ENCODE measurements around the gene SMIM38.

SMIM38 gene

GRCh38 chr11:69167916-69168691 is 12.4 kb downstream of the SMIM38 start:
- Mint-ChIP-seq H3K4me3 (no peak overlapping the region), H3K4me1 (ENCODE audit: low read depth) (peaks cover 26% of the 10 kb centered on the region), H3K27me3 (peaks cover 9% of the 10 kb centered on the region), H3K36me3 (ENCODE audit: low read depth) (peaks cover 5% of the 10 kb centered on the region), H3K27ac (peak overlapping the region; percentile 29), H3K9me3 (peaks cover 5% of the 10 kb centered on the region)

DNA sequence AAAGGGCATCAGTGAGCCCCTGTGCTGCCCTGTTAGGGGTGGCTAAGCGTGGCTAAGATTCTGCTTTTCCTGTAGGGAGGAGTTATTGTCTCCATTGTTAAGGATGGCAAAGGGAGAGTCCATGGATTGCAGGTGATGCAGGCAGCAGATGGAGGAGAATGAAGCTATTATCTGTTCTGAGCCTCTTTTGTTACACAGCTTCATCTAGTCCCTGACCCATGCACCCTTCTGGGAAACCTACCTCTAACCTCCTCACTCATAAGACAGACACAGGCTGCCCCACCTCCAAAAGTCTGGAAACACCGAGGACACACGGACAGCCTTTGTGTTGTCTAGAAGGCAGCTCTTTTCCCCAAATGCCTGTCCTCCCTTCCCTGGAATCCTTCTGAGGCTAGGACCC is 13.7 kb downstream of the SMIM38 start:
- Mint-ChIP-seq H3K27ac (no peak overlapping the region), H3K27me3 (peaks cover 9% of the 10 kb centered on the region), H3K36me3 (ENCODE audit: low read depth) (no peaks in the 10 kb centered on the region), H3K9me3 (no peaks in the 10 kb centered on the region), H3K4me3 (no peak overlapping the region), H3K4me1 (ENCODE audit: low read depth) (peaks cover 26% of the 10 kb centered on the region)

DNA sequence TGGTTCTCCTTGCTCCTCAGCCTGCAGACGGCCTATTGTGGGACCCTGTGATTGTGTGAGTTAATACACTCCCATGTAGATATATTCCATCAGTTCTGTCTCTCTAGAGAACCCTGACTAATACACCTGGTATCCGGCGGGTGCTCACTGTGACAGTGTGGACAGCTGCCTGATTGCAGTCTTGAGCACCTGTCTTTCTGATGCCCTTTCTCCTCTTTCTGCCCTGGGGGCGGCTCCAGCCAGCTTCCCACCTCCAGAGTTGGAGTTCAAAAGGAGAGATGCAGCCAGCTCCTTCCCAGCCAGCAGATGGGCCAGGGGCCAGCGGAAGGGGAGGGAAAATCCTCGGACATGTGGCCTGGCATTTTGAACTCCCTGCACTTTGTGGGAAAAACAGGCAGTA is 15.0 kb downstream of the SMIM38 start:
- no peaks in the 10 kb centered on the region for H3K36me3 Mint-ChIP-seq (ENCODE audit: low read depth)
- H3K4me1 Mint-ChIP-seq (ENCODE audit: low read depth), result peaks cover 22% of the 10 kb centered on the region
- H3K27me3 Mint-ChIP-seq, result peaks cover 4% of the 10 kb centered on the region
- H3K4me3 Mint-ChIP-seq, result no peak overlapping the region
- no peaks in the 10 kb centered on the region for H3K9me3 Mint-ChIP-seq
- H3K27ac Mint-ChIP-seq, result no peak overlapping the region

DNA sequence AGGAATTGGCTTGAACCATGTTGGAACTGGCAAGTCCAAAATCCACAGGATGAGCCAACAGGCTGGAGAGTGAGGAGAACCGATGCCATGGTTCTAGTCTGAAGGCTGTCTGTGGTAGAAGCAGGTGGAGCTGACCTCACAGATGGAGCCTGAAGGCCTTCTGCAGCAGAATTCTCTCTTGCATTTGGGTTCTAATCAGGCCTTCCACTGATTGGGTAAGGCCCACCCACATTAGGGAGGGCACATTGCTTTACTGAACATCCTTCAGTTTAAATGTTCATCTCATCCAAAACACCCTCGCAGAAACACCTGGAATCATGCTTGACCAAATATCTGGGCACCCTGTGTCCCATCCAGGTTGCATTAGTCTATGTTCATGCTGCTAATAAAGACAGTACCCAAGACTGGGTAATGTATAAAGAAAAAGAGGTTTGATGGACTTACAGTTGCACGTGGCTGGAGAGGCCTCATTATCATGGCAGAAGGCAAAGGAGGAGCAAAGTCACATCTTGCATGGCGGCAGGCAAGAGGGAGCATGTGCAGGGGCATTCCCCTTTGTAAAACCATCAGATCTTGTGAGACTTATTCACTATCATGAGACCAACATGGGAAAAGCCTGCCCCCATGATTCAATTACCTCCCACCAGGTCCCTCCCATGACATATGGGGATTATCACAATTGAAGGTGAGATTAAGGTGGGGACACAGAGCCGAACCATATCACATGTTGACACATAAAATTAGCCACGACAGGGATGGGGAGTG is 15.9 kb downstream of the SMIM38 start:
- Mint-ChIP-seq H3K4me1 (ENCODE audit: low read depth) (peaks cover 13% of the 10 kb centered on the region), H3K4me3 (no peak overlapping the region), H3K9me3 (no peaks in the 10 kb centered on the region), H3K36me3 (ENCODE audit: low read depth) (no peaks in the 10 kb centered on the region), H3K27me3 (peaks cover 4% of the 10 kb centered on the region), H3K27ac (no peak overlapping the region)

DNA sequence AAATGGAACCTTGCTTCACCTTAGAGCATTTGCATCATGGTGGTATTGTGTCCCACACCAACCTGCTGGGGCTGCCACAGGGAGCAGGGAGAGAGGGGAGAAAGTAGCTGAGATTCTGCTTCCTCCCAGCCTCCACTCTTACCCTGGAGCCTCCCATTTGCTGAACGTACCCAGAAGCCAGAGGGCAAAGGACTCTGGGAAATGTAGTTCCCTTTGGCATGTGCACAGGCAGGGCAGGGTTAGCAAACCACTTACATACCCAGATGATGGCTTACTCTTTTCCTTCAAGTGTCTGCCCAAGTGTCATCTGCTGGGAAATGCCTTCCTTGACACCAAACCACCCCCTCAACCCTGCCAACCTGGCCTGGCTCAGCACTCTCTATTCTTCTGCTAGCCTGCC is 16.9 kb downstream of the SMIM38 start:
- H3K27ac Mint-ChIP-seq, result no peak overlapping the region
- no peaks in the 10 kb centered on the region for H3K9me3 Mint-ChIP-seq
- peaks cover 3% of the 10 kb centered on the region for H3K4me1 Mint-ChIP-seq (ENCODE audit: low read depth)
- H3K4me3 Mint-ChIP-seq, result no peak overlapping the region
- peaks cover 4% of the 10 kb centered on the region for H3K27me3 Mint-ChIP-seq
- no peaks in the 10 kb centered on the region for H3K36me3 Mint-ChIP-seq (ENCODE audit: low read depth)

GRCh38 chr11:69173331-69173730 is 17.6 kb downstream of the SMIM38 start:
- H3K9me3 Mint-ChIP-seq, result no peaks in the 10 kb centered on the region
- no peaks in the 10 kb centered on the region for H3K36me3 Mint-ChIP-seq (ENCODE audit: low read depth)
- peaks cover 4% of the 10 kb centered on the region for H3K27me3 Mint-ChIP-seq
- no peak overlapping the region for H3K4me3 Mint-ChIP-seq
- H3K27ac Mint-ChIP-seq, result no peak overlapping the region
- no peaks in the 10 kb centered on the region for H3K4me1 Mint-ChIP-seq (ENCODE audit: low read depth)

GRCh38 chr11:69173925-69174581 is 18.3 kb downstream of the SMIM38 start:
- no peaks in the 10 kb centered on the region for H3K36me3 Mint-ChIP-seq (ENCODE audit: low read depth)
- no peaks in the 10 kb centered on the region for H3K9me3 Mint-ChIP-seq
- H3K4me1 Mint-ChIP-seq (ENCODE audit: low read depth), result no peaks in the 10 kb centered on the region
- no peak overlapping the region for H3K27ac Mint-ChIP-seq
- H3K4me3 Mint-ChIP-seq, result no peak overlapping the region
- peaks cover 4% of the 10 kb centered on the region for H3K27me3 Mint-ChIP-seq

DNA sequence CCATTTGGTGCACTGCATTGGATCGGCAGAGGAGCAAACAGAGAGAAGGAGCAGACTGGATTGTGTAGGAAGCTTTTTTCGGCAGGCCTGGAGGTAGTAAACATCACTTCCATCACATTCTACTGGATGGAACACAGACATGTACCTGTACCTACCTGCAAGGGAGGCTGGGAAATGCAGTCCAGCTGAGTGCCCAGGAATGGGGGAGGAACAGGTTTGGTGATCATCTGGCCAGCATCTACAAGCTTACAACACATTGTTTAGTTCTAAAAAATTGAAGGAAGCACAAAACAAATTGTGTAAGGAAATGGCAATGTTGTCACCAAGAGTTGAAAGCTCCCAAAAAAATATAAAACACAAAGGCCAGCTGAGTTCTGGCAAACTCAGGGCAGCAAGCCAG is 19.1 kb downstream of the SMIM38 start:
- Mint-ChIP-seq H3K27me3 (peaks cover 4% of the 10 kb centered on the region), H3K4me3 (no peak overlapping the region), H3K9me3 (no peaks in the 10 kb centered on the region), H3K36me3 (ENCODE audit: low read depth) (no peaks in the 10 kb centered on the region), H3K4me1 (ENCODE audit: low read depth) (no peaks in the 10 kb centered on the region), H3K27ac (no peak overlapping the region)

DNA sequence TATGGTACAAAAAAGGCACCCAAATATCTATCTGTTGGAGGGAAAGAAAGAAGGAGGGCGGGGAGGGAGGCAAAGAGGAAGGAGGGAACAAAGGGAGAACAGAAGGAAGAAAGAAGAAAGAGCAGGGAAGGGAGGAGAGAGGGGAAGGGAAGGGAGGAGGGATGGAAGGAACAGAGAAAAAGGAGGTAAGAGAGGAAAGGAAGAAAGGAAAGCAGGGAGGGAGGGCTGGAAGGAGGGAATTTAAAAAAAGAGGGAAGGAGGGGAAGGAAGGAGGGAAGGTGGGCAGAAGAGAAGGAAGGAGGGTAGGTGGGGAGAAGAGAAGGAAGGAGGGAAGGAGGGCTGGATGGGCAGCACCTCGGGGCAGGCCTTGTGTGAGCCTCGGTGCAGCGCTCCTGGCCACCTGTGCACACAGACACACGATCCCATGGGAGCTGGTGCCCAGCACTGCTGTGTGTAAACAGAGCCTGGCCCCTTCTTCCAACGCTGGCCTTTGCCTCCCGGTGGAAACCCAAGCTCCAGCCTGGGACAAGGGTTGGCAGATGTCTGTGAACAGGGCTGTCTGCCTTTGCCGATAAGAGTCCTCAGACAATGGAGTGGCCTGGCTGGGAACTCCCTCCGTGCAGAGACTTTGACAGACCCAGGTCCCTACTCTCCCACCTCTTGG is 23.2 kb downstream of the SMIM38 start:
- no peak overlapping the region for H3K4me3 Mint-ChIP-seq
- H3K4me1 Mint-ChIP-seq (ENCODE audit: low read depth), result no peaks in the 10 kb centered on the region
- no peaks in the 10 kb centered on the region for H3K36me3 Mint-ChIP-seq (ENCODE audit: low read depth)
- H3K9me3 Mint-ChIP-seq, result no peaks in the 10 kb centered on the region
- no peak overlapping the region for H3K27ac Mint-ChIP-seq
- H3K27me3 Mint-ChIP-seq, result no peaks in the 10 kb centered on the region

DNA sequence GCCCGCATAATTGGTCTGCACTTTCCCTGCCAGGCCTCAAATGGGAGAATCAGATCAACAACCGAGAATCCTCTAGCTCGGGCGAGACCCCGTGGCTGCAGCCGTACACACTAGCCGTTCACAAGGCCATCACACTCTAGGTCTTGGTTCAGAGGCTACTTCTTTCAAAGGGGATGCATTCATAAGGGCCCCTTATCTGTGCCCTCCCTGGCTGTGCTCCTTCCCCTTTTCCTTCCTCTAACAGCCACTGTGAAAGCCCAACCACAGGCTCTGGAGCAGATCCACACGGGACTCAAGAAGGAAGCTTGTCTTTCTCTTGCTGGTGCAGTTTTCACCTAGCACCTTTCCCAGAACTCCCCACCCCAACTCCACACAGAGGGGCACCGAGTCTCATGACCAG is 24.5 kb downstream of the SMIM38 start:
- Mint-ChIP-seq H3K9me3 (no peaks in the 10 kb centered on the region), H3K4me1 (ENCODE audit: low read depth) (no peaks in the 10 kb centered on the region), H3K4me3 (no peak overlapping the region)

DNA sequence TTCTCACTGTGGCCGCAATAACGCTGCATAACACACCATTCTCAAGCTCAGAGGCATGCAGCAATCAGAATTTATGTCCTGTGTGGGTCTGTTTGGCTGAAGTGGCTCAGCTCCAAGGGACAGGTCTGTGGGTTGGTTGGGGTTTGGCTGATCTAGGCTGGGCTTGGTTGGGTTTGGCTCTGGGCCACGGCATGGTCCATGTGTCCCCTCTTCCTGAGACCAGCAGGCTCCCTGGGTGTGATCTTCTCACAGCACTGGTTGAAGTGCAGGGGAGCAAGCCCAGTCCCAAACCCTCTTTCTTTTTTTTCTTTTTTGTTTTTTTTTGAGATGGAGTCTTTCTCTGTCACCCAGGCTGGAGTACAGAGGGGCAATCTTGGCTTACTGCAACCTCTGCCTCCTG is 25.0 kb downstream of the SMIM38 start:
- Mint-ChIP-seq H3K4me1 (ENCODE audit: low read depth) (no peaks in the 10 kb centered on the region), H3K9me3 (no peaks in the 10 kb centered on the region), H3K27me3 (no peaks in the 10 kb centered on the region), H3K36me3 (ENCODE audit: low read depth) (no peaks in the 10 kb centered on the region), H3K4me3 (no peak overlapping the region), H3K27ac (no peak overlapping the region)

More for the DNA sequence above, 24.5 kb downstream of the SMIM38 start:
- Mint-ChIP-seq H3K36me3 (ENCODE audit: low read depth) (no peaks in the 10 kb centered on the region), H3K27me3 (no peaks in the 10 kb centered on the region), H3K27ac (no peak overlapping the region)

DNA sequence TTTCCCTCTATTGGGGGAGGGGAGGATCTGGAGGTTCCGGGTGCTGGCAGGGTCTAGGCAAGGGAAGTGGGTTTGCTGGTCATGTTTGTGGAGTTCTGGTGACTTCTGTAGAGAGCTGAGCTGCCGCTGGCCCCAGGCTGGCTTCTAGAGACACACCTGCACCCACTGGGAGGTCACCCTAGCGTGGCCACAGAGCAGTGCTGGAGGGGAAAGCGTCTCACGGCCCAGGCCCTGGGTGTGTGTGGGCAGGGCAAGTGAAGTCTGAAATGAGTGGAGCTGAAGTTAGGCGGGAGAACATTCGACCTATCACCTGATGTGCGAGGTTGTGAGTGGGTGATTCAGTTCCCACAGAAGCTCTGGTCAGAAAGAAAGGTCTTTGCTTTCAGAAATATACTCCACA is 27.9 kb downstream of the SMIM38 start:
- Mint-ChIP-seq H3K27me3 (no peaks in the 10 kb centered on the region), H3K4me1 (ENCODE audit: low read depth) (no peaks in the 10 kb centered on the region), H3K9me3 (no peaks in the 10 kb centered on the region), H3K27ac (no peak overlapping the region), H3K36me3 (ENCODE audit: low read depth) (no peaks in the 10 kb centered on the region), H3K4me3 (no peak overlapping the region)

DNA sequence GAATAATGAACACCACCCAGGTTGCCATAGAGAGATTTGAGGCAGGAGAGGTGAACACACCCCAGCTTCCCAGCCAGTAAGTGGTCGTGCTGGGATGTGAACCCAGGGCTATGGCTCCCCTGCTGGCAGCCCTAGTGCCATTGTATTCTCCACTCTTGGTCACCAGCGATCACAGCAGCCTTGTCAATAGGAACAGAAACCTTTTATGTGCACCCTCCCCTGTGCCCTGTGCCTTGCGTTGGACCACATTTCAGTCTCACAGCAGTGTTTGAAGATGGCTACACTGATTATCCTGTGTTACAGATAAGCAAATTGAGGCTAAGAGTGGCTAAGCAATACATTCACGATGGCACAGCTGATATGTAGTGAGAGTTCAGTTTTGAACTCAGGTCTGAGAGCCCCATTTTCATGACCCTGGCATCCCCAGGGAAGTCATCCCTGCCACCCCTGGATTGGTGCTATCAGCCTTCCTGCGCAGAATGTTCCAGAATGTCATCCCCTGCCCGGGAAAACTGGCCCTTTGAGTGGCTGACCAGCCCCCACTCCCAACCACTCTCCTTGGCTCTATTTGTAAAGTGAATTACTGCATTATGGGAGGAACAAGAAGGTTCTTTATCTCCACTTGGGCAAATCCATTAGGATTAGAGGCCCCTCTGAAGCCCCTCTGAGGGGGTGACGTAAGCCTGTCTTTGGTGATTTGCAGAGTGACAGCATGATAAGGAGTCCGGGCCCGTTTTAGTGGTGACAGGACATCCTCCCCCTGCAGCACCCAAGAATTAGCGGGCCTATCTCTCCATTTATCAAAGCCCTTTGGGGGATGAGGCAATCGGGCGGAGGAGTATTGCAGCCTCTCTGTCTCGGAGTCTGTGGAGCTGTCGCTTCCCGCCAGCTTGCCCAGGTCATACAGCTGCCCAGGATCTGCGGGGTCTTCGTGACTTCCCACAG is 30.9 kb downstream of the SMIM38 start:
- Mint-ChIP-seq H3K27me3 (no peaks in the 10 kb centered on the region), H3K27ac (no peak overlapping the region), H3K9me3 (peaks cover 9% of the 10 kb centered on the region), H3K4me1 (ENCODE audit: low read depth) (no peaks in the 10 kb centered on the region), H3K36me3 (ENCODE audit: low read depth) (no peaks in the 10 kb centered on the region), H3K4me3 (no peak overlapping the region)

- H3K27ac Mint-ChIP-seq, result no peak overlapping the region
- H3K4me1 Mint-ChIP-seq (ENCODE audit: low read depth), result no peaks in the 10 kb centered on the region
- H3K9me3 Mint-ChIP-seq, result peaks cover 9% of the 10 kb centered on the region
- no peak overlapping the region for H3K4me3 Mint-ChIP-seq
- no peaks in the 10 kb centered on the region for H3K36me3 Mint-ChIP-seq (ENCODE audit: low read depth)
- H3K27me3 Mint-ChIP-seq, result no peaks in the 10 kb centered on the region
Measured at GRCh38 chr11:69187540-69188065, 31.9 kb downstream of the SMIM38 start.

All from stimulated activated naive CD8-positive, alpha-beta T cell treated with anti-CD3 and anti-CD28 coated beads, Interleukin-15, Interleukin-2, amounts not matched to agents 100 ng/mL and 50 ng/mL, for 24 hours (primary cell).